B cell (primary cell): ENCODE data around the gene DNAH2. TPM values are rescaled to one million over a fixed set of nuclear protein-coding genes. Genes with fewer than 3 reads are reported as not detected.

ENCODE experiments used
- ATAC-seq: fragments of 200-7000 bp; cut with Tn5 transposase; one replicate; pipeline ENCODE4 v1.10.0; 2021; ENCODE audit warnings: low read depth, mild to moderate bottlenecking, moderate number of reproducible peaks, moderate library complexity
- CTCF ChIA-PET: fragments of 350-600 bp; sonication (Branson Sonifier 250); formaldehyde crosslinking; loops from one replicate; lab custom pipeline; 2021; ENCODE audit warnings: antibody characterized with exemption, inconsistent platforms; lab: Charles Lee
- POLR2A ChIA-PET: fragments of 350-600 bp; sonication (Branson Sonifier 250); formaldehyde crosslinking; loops from one replicate; lab custom pipeline; 2021; ENCODE audit warnings: antibody characterized with exemption; lab: Charles Lee
- DNase-seq: peaks from one replicate; pipeline ENCODE4 v3.0.0; 2013
- H2AFZ ChIP-seq: 2 replicates; pipeline ENCODE4 v1.6.1; 2012; ENCODE audit warnings: mild to moderate bottlenecking, low read depth, low read length; ENCODE audit not compliant: insufficient read depth, poor library complexity, severe bottlenecking
- H3K27ac ChIP-seq, 2 donors: 1 replicate in 1 of 2; 2 replicates in 1 of 2; pipeline ENCODE4 v1.5.1; 2012 to 2013; ENCODE audit warnings: low read length in 2 of 2, mild to moderate bottlenecking in 2 of 2, moderate library complexity in 1 of 2
- H3K27me3 ChIP-seq, 4 experiments: fragments of 200-600 bp in 1 of 4; sonication (generic) in 1 of 4; replicated peaks in 1 of 4; 1 replicate in 2 of 4; 2 replicates in 2 of 4; pipeline versions ENCODE4 v1.6.1 to v1.7.0; 2013 to 2016; ENCODE audit warnings: low read length in 3 of 4, mild to moderate bottlenecking in 2 of 4, mixed read lengths in 1 of 4, moderate library complexity in 1 of 4; ENCODE audit not compliant: insufficient read depth in 4 of 4, control insufficient read depth in 3 of 4; ENCODE audit errors: control extremely low read depth in 1 of 4
- H3K36me3 ChIP-seq, 2 experiments: replicated peaks in 1 of 2; 1 replicate in 1 of 2; 2 replicates in 1 of 2; pipeline versions ENCODE4 v1.6.1 to v1.7.1; 2013; ENCODE audit warnings: low read length in 1 of 2; ENCODE audit not compliant: insufficient read depth in 2 of 2, control insufficient read depth in 1 of 2; ENCODE audit errors: control extremely low read depth in 1 of 2, extremely low read depth in 1 of 2
- H3K4me1 ChIP-seq, 2 donors: fragments of 200-600 bp in 1 of 2; sonication (generic) in 1 of 2; 1 replicate in 1 of 2; 2 replicates in 1 of 2; pipeline versions ENCODE4 v1.5.1 to v1.6.1; 2013 to 2017; ENCODE audit warnings: low read length in 2 of 2; ENCODE audit not compliant: control insufficient read depth in 2 of 2, insufficient read depth in 2 of 2
- H3K4me2 ChIP-seq: replicated peaks from 2 replicates; pipeline ENCODE3; 2012; ENCODE audit warnings: mild to moderate bottlenecking, low read depth, low read length; ENCODE audit not compliant: poor library complexity, severe bottlenecking
- H3K4me3 ChIP-seq, 5 experiments: fragments of 200-600 bp in 1 of 5; sonication (generic) in 1 of 5; 1 replicate in 3 of 5; 2 replicates in 2 of 5; pipeline versions ENCODE4 v1.5.1 to v1.7.0; 2011 to 2016; ENCODE audit warnings: low read length in 4 of 5, mild to moderate bottlenecking in 4 of 5, low read depth in 2 of 5, control low read depth in 1 of 5, moderate library complexity in 1 of 5; ENCODE audit not compliant: insufficient read depth in 1 of 5; ENCODE audit errors: control extremely low read depth in 1 of 5, extremely low read depth in 1 of 5
- H3K79me2 ChIP-seq: fragments of 200-600 bp; sonication (generic); one replicate; pipeline ENCODE4 v1.6.0; 2016; ENCODE audit warnings: low read length; ENCODE audit not compliant: control insufficient read depth, insufficient read depth
- H3K9ac ChIP-seq: fragments of 200-600 bp; sonication (generic); 2 replicates; pipeline ENCODE4 v1.6.1; 2017; ENCODE audit warnings: mild to moderate bottlenecking, low read length, moderate library complexity
- H3K9me3 ChIP-seq, 3 donors: one replicate each; pipeline versions ENCODE4 v1.6.1 to v1.7.1; 2013; ENCODE audit warnings: low read length in 2 of 3; ENCODE audit not compliant: control insufficient read depth in 2 of 3, insufficient read depth in 1 of 3; ENCODE audit errors: control extremely low read depth in 1 of 3
- H4K20me1 ChIP-seq: 2 replicates; pipeline ENCODE4 v1.6.0; 2012; ENCODE audit warnings: mild to moderate bottlenecking, low read length; ENCODE audit not compliant: insufficient read depth, control insufficient read depth, poor library complexity, severe bottlenecking
- H3K27ac Mint-ChIP-seq: one replicate; pipeline ENCODE4 v1.8.0; 2021; ENCODE audit warnings: mixed read lengths
- H3K27me3 Mint-ChIP-seq: one replicate; pipeline ENCODE4 v1.8.0; 2021; ENCODE audit warnings: mixed read lengths
- H3K4me1 Mint-ChIP-seq: one replicate; pipeline ENCODE4 v1.8.0; 2021; ENCODE audit warnings: mixed read lengths
- H3K4me3 Mint-ChIP-seq: one replicate; pipeline ENCODE4 v1.8.0; 2021; ENCODE audit warnings: mixed read lengths
- H3K9me3 Mint-ChIP-seq: one replicate; pipeline ENCODE4 v1.8.0; 2022; ENCODE audit warnings: mixed read lengths; ENCODE audit not compliant: insufficient read depth
- CTCF ChIP-seq: fragments of 200-600 bp; IDR thresholded peaks from one replicate; pipeline ENCODE4 v1.8.0; 2022; ENCODE audit warnings: antibody characterized with exemption, mild to moderate bottlenecking
- EZH2 ChIP-seq: IDR thresholded peaks from 2 replicates; pipeline ENCODE4 v1.6.1; 2012; ENCODE audit warnings: borderline replicate concordance, low read depth, mild to moderate bottlenecking, moderate library complexity, low read length; ENCODE audit not compliant: insufficient read depth, poor library complexity, severe bottlenecking
- WGBS: methylation state at CpG from one replicate; pipeline ENCODE4 v1.1.5; 2013; ENCODE audit warnings: missing lambda C conversion rate; ENCODE audit not compliant: insufficient coverage; 5-methylcytosine and 5-hydroxymethylcytosine counted together
- intact Hi-C: fragments of 100-400 bp; cut with micrococcal nuclease; formaldehyde crosslinking; loops from one replicate; pipeline ENCODE4 v1.10.0; 2022
- polyA plus RNA-seq: library from polyadenylated mRNA; depleted of rRNA; stranded (reverse); fragments of >200 nt; gene quantifications from 2 replicates; pipeline ENCODE4 v1.2.3, GENCODE V29; 2012
- total RNA-seq, 2 donors: library from RNA; stranded (reverse); fragments of 120-200 nt in 1 of 2; gene quantifications; 1 replicate in 1 of 2; 2 replicates in 1 of 2; pipeline versions ENCODE4 v1.2.3 to v1.2.4, GENCODE V29; 2013 to 2022

The DNAH2 gene
- total and polyA plus RNA-seq, 2 donors (not counting 1 experiment from before 2014, with no cell fraction given): 0.03 TPM; not detected in 1

GRCh38 chr17:7873051-7873450 lies 155.5 kb downstream of the DNAH2 start:
- no peaks in the 10 kb centered on the region for H3K36me3 ChIP-seq
- ATAC-seq (no peak), DNase-seq (no peak)
- H4K20me1 ChIP-seq: no peaks in the 10 kb centered on the region
- H3K27me3 ChIP-seq: no peaks in the 10 kb centered on the region
- Mint-ChIP-seq H3K4me1 (peaks cover 6% of the 10 kb centered on the region), H3K27ac (no peak overlapping the region), H3K27me3 (no peaks in the 10 kb centered on the region), H3K9me3 (no peaks in the 10 kb centered on the region), H3K4me3 (no peak overlapping the region)
- CTCF ChIA-PET: interaction anchor here (0.6 kb wide), 1 partner anchor 636 kb away, joined by 3 read pairs; no protein-coding TSS in a partner anchor
- H3K4me2 ChIP-seq: no peak overlapping the region
- TF ChIP-seq CTCF (no peak), EZH2 (no peak)
- H2AFZ ChIP-seq: no peak overlapping the region
- no peak overlapping the region for H3K4me3 ChIP-seq
- POLR2A ChIA-PET: no interaction called here
- H3K9me3 ChIP-seq: no peaks in the 10 kb centered on the region
- H3K27ac ChIP-seq: no peak overlapping the region
- intact Hi-C loops: no loop called here
- H3K79me2 ChIP-seq: no peaks in the 10 kb centered on the region
- no peak overlapping the region for H3K9ac ChIP-seq
- 93% methylated on average over 2 of the region's 4 CpGs for WGBS
- peaks cover 0 to 7% of the 10 kb centered on the region in 2 donors for H3K4me1 ChIP-seq

GRCh38 chr17:7875804-7876370 lies 158.3 kb downstream of the DNAH2 start:
- Mint-ChIP-seq H3K9me3 (no peaks in the 10 kb centered on the region), H3K27me3 (no peaks in the 10 kb centered on the region), H3K27ac (no peak overlapping the region), H3K4me3 (no peak overlapping the region), H3K4me1 (peaks cover 6% of the 10 kb centered on the region)
- intact Hi-C loops: no loop called here
- no peaks in the 10 kb centered on the region for H4K20me1 ChIP-seq
- peaks cover 10 to 19% of the 10 kb centered on the region in 2 donors for H3K4me1 ChIP-seq
- H3K9me3 ChIP-seq: no peaks in the 10 kb centered on the region
- H3K9ac ChIP-seq: no peak overlapping the region
- peaks cover 5% of the 10 kb centered on the region for H3K79me2 ChIP-seq
- H3K4me3 ChIP-seq: no peak overlapping the region
- no peak overlapping the region for H3K4me2 ChIP-seq
- 40% methylated on average over 1 of the region's 2 CpGs for WGBS
- ATAC-seq: no peak
- no peaks in the 10 kb centered on the region for H3K36me3 ChIP-seq
- CTCF ChIA-PET: interaction anchor here (0.7 to 2.2 kb wide), 7 partner anchors 8 to 114 kb away, joined by 3 to 9 read pairs (median 3); partner anchors contain the start of genes NAA38 and RNF227
- no peaks in the 10 kb centered on the region for H3K27me3 ChIP-seq
- H2AFZ ChIP-seq: no peak overlapping the region
- DNase-seq: no peak
- TF ChIP-seq EZH2 (no peak), CTCF (no peak)
- H3K27ac ChIP-seq: no peak overlapping the region
- POLR2A ChIA-PET: no interaction called here
